ENCODE measurements around the gene OR10G3.

Gene OR10G3

DNA sequence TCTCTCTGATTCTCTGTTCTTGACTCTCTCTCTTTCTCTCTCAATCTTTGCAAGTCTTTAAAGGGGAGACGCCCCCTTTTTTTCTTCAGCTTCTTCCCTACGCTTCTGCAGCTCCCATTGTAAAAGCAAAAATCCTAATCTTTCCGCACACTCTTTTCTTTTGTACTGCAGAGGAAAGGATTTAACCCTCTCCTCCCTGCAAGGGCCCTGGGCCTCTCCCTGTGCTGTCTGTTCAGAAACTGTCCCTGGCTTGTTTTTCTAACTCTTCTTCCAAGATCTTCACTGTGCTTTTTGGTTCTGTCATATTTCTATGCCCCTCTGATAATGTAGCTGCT is 42.8 kb downstream of the OR10G3 start:
- no peaks in the 10 kb centered on the region for H3K9me3 ChIP-seq (ENCODE audit: control insufficient read depth, insufficient read depth, low read length)
- H3K4me3 ChIP-seq (ENCODE audit: low read length) = no peak overlapping the region
- no peaks in the 10 kb centered on the region for H3F3A ChIP-seq (ENCODE audit: control insufficient read depth, insufficient read depth)
- no peak for TF ChIP-seq CTCF (IDR thresholded peaks at IDR 0.05; ENCODE audit: low read depth, low read length, poor library complexity, severe bottlenecking)
- no peak for TF ChIP-seq EZH2phosphoT487 (IDR thresholded peaks at IDR 0.05; ENCODE audit: borderline replicate concordance, low read length)
- no peaks in the 10 kb centered on the region for H3K79me2 ChIP-seq (ENCODE audit: control insufficient read depth, low read length)
- no peak overlapping the region for H3K27ac ChIP-seq (ENCODE audit: low read depth, low read length)
- H3K9me2 ChIP-seq (replicated peaks; ENCODE audit: control insufficient read depth, low read length) = no peaks in the 10 kb centered on the region
- no peaks in the 10 kb centered on the region for H4K20me1 ChIP-seq (ENCODE audit: control insufficient read depth, insufficient read depth, low read depth, low read length)
- peaks cover 43% of the 10 kb centered on the region for H3K27me3 ChIP-seq (ENCODE audit: control insufficient read depth, low read length)
- no peak overlapping the region for H3K4me2 ChIP-seq (ENCODE audit: low read length)
- H3K4me1 ChIP-seq (ENCODE audit: control insufficient read depth, low read length) = peaks cover 21% of the 10 kb centered on the region
- no peaks in the 10 kb centered on the region for H3K36me3 ChIP-seq (ENCODE audit: control insufficient read depth, low read length)

DNA sequence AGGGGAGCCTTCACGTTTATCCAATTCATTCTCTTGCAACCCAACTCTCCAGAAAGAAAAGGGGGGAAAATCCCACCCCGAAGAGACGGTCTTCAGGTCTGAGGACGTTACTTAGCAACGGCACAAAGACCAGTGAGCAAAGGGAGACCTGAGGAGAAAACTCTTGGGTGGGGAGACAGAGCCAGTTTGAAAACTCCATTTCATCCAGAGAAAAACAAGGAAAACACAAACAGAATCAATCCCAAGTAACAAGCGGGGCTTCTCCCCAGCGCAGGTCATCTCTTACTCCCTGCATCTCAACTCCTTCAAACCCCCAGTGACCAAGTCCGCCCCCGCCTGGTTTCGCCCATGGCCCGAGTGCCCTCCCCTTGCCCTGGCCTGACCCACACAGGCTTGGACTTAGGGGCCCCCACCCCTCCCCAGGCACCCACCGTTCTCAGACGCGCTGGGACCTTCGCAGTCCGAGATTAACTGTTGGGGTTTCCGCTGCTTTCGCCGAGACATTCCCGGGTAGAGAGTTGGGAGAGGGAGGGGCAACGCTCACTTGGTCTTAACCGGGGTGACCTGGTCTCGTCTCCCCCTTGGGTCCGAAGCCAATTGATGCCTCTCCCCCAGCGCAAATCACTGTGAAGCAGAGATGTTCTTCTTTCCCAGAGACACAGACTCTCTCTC is 43.3 kb downstream of the OR10G3 start:
- Histone ChIP-seq H3K4me1 (ENCODE audit: control insufficient read depth, low read length) (peaks cover 21% of the 10 kb centered on the region), H3F3A (ENCODE audit: control insufficient read depth, insufficient read depth) (no peaks in the 10 kb centered on the region), H3K9me3 (ENCODE audit: control insufficient read depth, insufficient read depth, low read length) (no peaks in the 10 kb centered on the region), H3K27ac (ENCODE audit: low read depth, low read length) (no peak overlapping the region), H4K20me1 (ENCODE audit: control insufficient read depth, insufficient read depth, low read depth, low read length) (no peaks in the 10 kb centered on the region), H3K79me2 (ENCODE audit: control insufficient read depth, low read length) (no peaks in the 10 kb centered on the region), H3K4me3 (ENCODE audit: low read length) (no peak overlapping the region), H3K36me3 (ENCODE audit: control insufficient read depth, low read length) (no peaks in the 10 kb centered on the region), H3K27me3 (ENCODE audit: control insufficient read depth, low read length) (peaks cover 43% of the 10 kb centered on the region), H3K4me2 (ENCODE audit: low read length) (no peak overlapping the region), H3K9me2 (replicated peaks; ENCODE audit: control insufficient read depth, low read length) (no peaks in the 10 kb centered on the region)
- no peak for TF ChIP-seq CTCF (IDR thresholded peaks at IDR 0.05; ENCODE audit: low read depth, low read length, poor library complexity, severe bottlenecking)
- no peak for TF ChIP-seq EZH2phosphoT487 (IDR thresholded peaks at IDR 0.05; ENCODE audit: borderline replicate concordance, low read length)

- no peak overlapping the region for H3K4me3 ChIP-seq (ENCODE audit: low read length)
- H3K4me1 ChIP-seq (ENCODE audit: control insufficient read depth, low read length) = peaks cover 21% of the 10 kb centered on the region
- no peaks in the 10 kb centered on the region for H3K9me3 ChIP-seq (ENCODE audit: control insufficient read depth, insufficient read depth, low read length)
- H3K27ac ChIP-seq (ENCODE audit: low read depth, low read length) = no peak overlapping the region
- H4K20me1 ChIP-seq (ENCODE audit: control insufficient read depth, insufficient read depth, low read depth, low read length) = no peaks in the 10 kb centered on the region
- TF ChIP-seq CTCF (IDR thresholded peaks at IDR 0.05; ENCODE audit: low read depth, low read length, poor library complexity, severe bottlenecking) (no peak), EZH2phosphoT487 (IDR thresholded peaks at IDR 0.05; ENCODE audit: borderline replicate concordance, low read length) (no peak)
- H3K9me2 ChIP-seq (replicated peaks; ENCODE audit: control insufficient read depth, low read length) = no peaks in the 10 kb centered on the region
- peaks cover 43% of the 10 kb centered on the region for H3K27me3 ChIP-seq (ENCODE audit: control insufficient read depth, low read length)
- no peaks in the 10 kb centered on the region for H3F3A ChIP-seq (ENCODE audit: control insufficient read depth, insufficient read depth)
- no peaks in the 10 kb centered on the region for H3K79me2 ChIP-seq (ENCODE audit: control insufficient read depth, low read length)
- H3K36me3 ChIP-seq (ENCODE audit: control insufficient read depth, low read length) = no peaks in the 10 kb centered on the region
- no peak overlapping the region for H3K4me2 ChIP-seq (ENCODE audit: low read length)
Observed at GRCh38 chr14:21535545-21536417, 44.1 kb downstream of the OR10G3 start.
